ENCODE results near the gene NRG3. TPM values are rescaled to one million over a fixed set of nuclear protein-coding genes. Genes with fewer than 3 reads are reported as not detected.

The NRG3 gene
- total and polyA plus RNA-seq, 2 of the 8 experiments (the other 6 are each of a cell fraction or from before 2014, with no cell fraction given) = 4.2 to 5.0 TPM

GRCh38 chr10:82597840-82598239, 722.8 kb downstream of the NRG3 start:
- POLR2A ChIA-PET (ENCODE audit: partially characterized antibody) = interaction anchor here (0.6 kb wide), 1 partner anchor 12 kb away, joined by 3 read pairs; no protein-coding TSS in a partner anchor
- Histone ChIP-seq H2AFZ (ENCODE audit: low read length) (no peak overlapping the region), H3K4me3 (ENCODE audit: extremely low read depth in 1 of 4, insufficient read depth in 2 of 4, low read depth in 3 of 4, low read length in 4 of 4) (no peak overlapping the region), H3K14ac (ENCODE audit: insufficient read length) (no peak overlapping the region), H2BK20ac (ENCODE audit: low read length) (no peak overlapping the region), H3K27ac (ENCODE audit: low read depth, low read length) (no peak overlapping the region), H2BK5ac (ENCODE audit: low read depth, low read length) (no peak overlapping the region), H2BK15ac (ENCODE audit: low read length) (no peak overlapping the region), H2AK5ac (ENCODE audit: low read depth, low read length) (no peak overlapping the region), H3K27me3 (replicated peaks in 1 of 4; ENCODE audit: control insufficient read depth in 3 of 4, extremely low read depth in 1 of 4, insufficient read depth in 3 of 4, low read length in 3 of 4) (no peaks in the 10 kb centered on the region), H2BK12ac (ENCODE audit: low read depth, low read length) (no peak overlapping the region), H3K4ac (replicated peaks; ENCODE audit: insufficient read length, low read depth, low read length) (no peak overlapping the region), H2BK120ac (replicated peaks; ENCODE audit: low read depth, low read length) (no peak overlapping the region), H4K8ac (ENCODE audit: extremely low read depth, insufficient read depth, low read length) (no peak overlapping the region), H3K4me1 (replicated peaks in 1 of 4; ENCODE audit: control insufficient read depth in 3 of 4, insufficient read depth in 4 of 4, low read length in 3 of 4) (peaks cover 0 to 5% (median 0%) of the 10 kb centered on the region in 4 experiments; a peak in 1 of 7 replicates), H3K23me2 (ENCODE audit: low read depth, low read length) (no peaks in the 10 kb centered on the region), H3K56ac (replicated peaks; ENCODE audit: insufficient read length, low read depth, low read length) (no peak overlapping the region), H3K9me3 (ENCODE audit: insufficient read depth in 2 of 2, low read depth in 1 of 2, low read length in 1 of 2) (no peaks in the 10 kb centered on the region), H4K20me1 (replicated peaks in 1 of 2; ENCODE audit: control insufficient read depth in 1 of 2, insufficient read depth in 2 of 2, low read length in 2 of 2) (no peaks in the 10 kb centered on the region), H3K79me1 (ENCODE audit: low read depth, low read length) (no peaks in the 10 kb centered on the region), H3K36me3 (ENCODE audit: control insufficient read depth in 2 of 4, insufficient read depth in 4 of 4, low read length in 3 of 4) (no peaks in the 10 kb centered on the region), H3K9ac (replicated peaks in 1 of 4; ENCODE audit: extremely low read depth in 1 of 4, low read depth in 3 of 4, low read length in 3 of 4) (no peak overlapping the region), H3K18ac (ENCODE audit: extremely low read depth, low read length) (no peak overlapping the region), H4K91ac (replicated peaks; ENCODE audit: insufficient read length, low read length) (no peak overlapping the region), H4K5ac (ENCODE audit: insufficient read length, low read depth, low read length) (no peak overlapping the region), H3K23ac (ENCODE audit: insufficient read length) (no peak overlapping the region), H3K4me2 (ENCODE audit: insufficient read depth in 1 of 2, low read depth in 2 of 2, low read length in 2 of 2) (no peak overlapping the region), H3K79me2 (ENCODE audit: control insufficient read depth in 1 of 2, insufficient read depth in 2 of 2, low read length in 2 of 2) (no peaks in the 10 kb centered on the region)
- no peak for FAIRE-seq
- TF ChIP-seq SUZ12 (IDR thresholded peaks at IDR 0.05; ENCODE audit: low read length) (no peak), KDM5A (IDR thresholded peaks at IDR 0.05; ENCODE audit: low read length) (no peak), POU5F1 (IDR thresholded peaks at IDR 0.05; ENCODE audit: low read depth, low read length) (no peak), HDAC2 (IDR thresholded peaks at IDR 0.05; ENCODE audit: borderline replicate concordance in 1 of 2, low read depth in 2 of 2, low read length in 2 of 2) (no peak), ZNF274 (IDR thresholded peaks at IDR 0.05; ENCODE audit: borderline replicate concordance, extremely low read depth, low read length) (no peak), BACH1 (IDR thresholded peaks at IDR 0.05; ENCODE audit: low read length) (no peak), EZH2 (IDR thresholded peaks at IDR 0.05; ENCODE audit: low read depth, low read length, severe bottlenecking) (no peak), RAD21 (IDR thresholded peaks at IDR 0.05 in 1 of 2, conservative IDR thresholded peaks at IDR 0.05 in 1 of 2; ENCODE audit: low read depth in 2 of 2, low read length in 2 of 2) (no peak)
- CTCF ChIA-PET (ENCODE audit: partially characterized antibody) = no interaction called here
- no peak for DNase-seq (ENCODE audit: low read depth in 1 of 2, low spot score in 2 of 2)
- WGBS, 2 experiments (ENCODE audit: extremely low coverage in 1 of 2, insufficient coverage in 1 of 2, insufficient read length in 1 of 2, insufficient replicate concordance in 2 of 2, low coverage in 1 of 2, low lambda C conversion rate in 2 of 2, missing lambda C conversion rate in 1 of 2) = 91% methylated on average over 5 of the region's 7 CpGs; no CpG with 5 or more reads in 1 of the 2 experiments
